ENCODE results near the gene TSPAN18. TPM values are rescaled to one million over a fixed set of nuclear protein-coding genes. Genes with fewer than 3 reads are reported as not detected.
A peak's percentile ranks its signal among the peaks of the same experiment; 100 is the strongest.

Gene TSPAN18
- total and polyA plus RNA-seq, 2 donors, result 32.2 to 36.9 TPM

DNA sequence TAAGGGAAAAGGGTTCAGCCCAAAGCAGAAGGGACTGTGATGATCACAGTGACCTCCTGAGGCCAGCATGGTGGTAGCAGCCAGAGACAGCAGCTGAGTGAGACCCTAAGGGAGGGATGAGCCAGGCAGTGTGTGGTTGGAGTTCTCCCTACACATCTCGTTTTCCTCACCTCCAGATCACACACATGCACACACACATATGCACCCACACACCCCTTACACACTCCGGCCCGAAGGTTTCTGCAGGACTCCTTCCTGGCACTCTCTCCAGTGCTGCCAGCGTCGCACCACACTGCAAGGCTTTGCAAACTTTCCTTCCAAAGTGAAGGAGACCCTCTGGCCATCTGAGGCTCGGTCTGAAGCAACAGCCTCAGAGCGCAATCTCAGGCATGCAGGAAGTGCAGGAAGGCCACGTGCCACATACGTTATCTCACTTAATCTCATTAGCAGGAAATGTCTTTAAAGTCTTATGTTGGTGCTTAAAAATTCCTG lies 250.8 kb downstream of the TSPAN18 start:
- H3K27ac ChIP-seq (ENCODE audit: low read depth), result no peak overlapping the region
- no peaks in the 10 kb centered on the region for H3K36me3 ChIP-seq (ENCODE audit: insufficient read depth)
- DNase-seq (ENCODE audit: extremely low spot score), result no peak
- WGBS, result 35% methylated on average over 9 of the region's 9 CpGs
- H3K4me1 ChIP-seq (ENCODE audit: insufficient read depth), result no peaks in the 10 kb centered on the region
- no peak overlapping the region for H3K4me3 ChIP-seq (ENCODE audit: low read depth, low read length)

DNA sequence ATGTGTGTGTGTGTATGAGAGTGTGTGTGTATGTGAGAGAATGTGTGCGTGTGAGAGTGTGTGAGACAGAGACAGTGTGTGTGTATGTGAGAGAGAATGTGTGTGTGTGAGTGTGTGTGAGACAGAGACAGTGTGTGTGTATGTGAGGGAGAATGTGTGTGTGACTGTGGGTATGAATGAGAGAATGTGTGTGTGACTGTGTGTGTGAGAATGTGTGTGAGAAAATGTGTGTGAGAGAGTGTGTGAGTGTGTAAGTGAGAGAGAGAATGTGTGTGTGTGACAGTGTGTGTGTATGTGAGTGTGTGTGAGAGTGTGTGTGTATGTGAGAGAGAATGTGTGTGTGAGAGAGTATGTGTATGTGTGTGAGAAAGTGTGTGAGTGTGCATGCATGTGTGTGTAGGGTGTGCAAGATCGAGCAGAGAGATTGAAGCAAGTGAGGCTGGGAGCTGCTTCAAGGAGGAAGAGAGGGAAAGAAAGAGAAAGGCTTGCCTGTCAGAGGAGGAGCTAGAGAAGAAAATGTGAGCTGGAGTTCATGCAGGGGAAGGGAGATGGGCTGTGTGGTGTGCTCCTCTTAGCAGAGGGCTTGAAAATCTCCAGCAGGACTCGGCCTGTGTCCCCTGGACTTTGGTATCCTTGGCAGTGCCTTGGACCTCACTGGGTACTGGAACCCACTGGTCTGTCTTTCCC lies 251.7 kb downstream of the TSPAN18 start:
- WGBS, result 52% methylated on average over 3 of the region's 3 CpGs
- Histone ChIP-seq H3K27ac (ENCODE audit: low read depth) (peak overlapping the region; percentile 75), H3K36me3 (ENCODE audit: insufficient read depth) (no peaks in the 10 kb centered on the region), H3K4me1 (ENCODE audit: insufficient read depth) (no peaks in the 10 kb centered on the region), H3K4me3 (ENCODE audit: low read depth, low read length) (no peak overlapping the region)
- DNase-seq (ENCODE audit: extremely low spot score), result peak; percentile 25

DNA sequence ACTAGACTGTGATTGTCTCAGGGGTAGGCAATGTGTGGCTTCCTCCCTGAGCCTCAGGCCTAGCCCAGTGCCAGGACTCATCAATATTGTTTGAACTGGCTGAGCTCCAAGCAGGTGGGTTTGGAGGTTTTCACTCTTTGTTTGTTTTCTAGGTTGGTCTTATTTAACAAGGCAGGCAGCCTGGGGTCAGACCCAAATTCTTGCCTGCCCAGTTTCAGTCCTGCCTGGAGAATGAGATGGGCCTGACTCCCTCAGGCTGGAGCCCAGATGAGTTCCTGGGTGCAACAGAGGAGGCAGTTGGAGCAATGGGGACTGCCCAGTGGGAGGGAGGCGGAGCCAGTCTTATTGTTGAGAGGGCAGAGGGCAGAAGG lies 252.2 kb downstream of the TSPAN18 start:
- Histone ChIP-seq H3K4me1 (ENCODE audit: insufficient read depth) (no peaks in the 10 kb centered on the region), H3K4me3 (ENCODE audit: low read depth, low read length) (no peak overlapping the region), H3K27ac (ENCODE audit: low read depth) (peak overlapping the region; percentile 48), H3K36me3 (ENCODE audit: insufficient read depth) (no peaks in the 10 kb centered on the region)
- WGBS, result 88% methylated on average over 1 of the region's 1 CpG
- peak; percentile 87 for DNase-seq (ENCODE audit: extremely low spot score)

DNA sequence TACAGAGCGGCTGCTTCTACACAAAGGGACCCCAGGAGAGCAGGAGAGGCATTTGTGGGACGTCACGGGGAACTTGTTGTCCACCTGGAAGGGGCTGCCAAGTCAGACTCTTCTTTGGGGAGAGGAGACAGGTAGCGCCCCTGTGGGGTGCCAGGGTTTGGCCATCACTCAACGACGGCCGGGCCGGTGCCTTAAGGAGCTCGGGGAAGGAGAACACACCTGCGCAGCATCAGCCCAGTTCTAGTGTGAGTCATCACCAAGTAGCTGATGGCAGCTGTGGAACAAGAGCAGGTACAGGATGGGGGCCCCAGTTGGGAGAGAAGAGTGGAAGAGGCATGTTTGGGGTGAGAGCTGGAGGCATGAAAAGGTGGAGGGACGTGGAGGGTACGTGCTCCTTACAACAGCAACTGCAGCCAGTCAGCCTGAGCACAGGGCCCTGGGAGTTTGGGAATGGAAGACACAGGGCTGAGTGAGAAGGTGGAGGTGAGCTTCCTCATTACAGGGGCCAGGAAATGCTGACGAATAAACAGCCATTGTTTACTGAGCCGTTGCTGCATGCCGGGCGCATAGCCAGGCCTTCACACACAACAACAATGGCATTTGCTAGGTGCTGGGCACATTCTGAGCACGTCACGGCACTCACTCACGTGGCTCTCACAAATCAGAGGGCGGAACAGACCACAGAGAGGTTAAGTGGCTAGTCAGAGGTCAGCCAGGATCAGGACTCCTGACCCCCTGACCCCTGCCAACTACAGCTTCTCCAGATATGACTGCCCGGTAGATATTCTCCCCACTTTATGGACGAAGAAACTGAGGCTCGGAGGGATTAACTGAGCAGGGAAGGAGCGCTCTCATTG lies 253.0 kb downstream of the TSPAN18 start:
- H3K27ac ChIP-seq (ENCODE audit: low read depth), result peak overlapping the region; percentile 48
- H3K36me3 ChIP-seq (ENCODE audit: insufficient read depth), result no peaks in the 10 kb centered on the region
- peak; percentile 62 for DNase-seq (ENCODE audit: extremely low spot score)
- no peaks in the 10 kb centered on the region for H3K4me1 ChIP-seq (ENCODE audit: insufficient read depth)
- WGBS, result 76% methylated on average over 24 of the region's 24 CpGs
- no peak overlapping the region for H3K4me3 ChIP-seq (ENCODE audit: low read depth, low read length)

DNA sequence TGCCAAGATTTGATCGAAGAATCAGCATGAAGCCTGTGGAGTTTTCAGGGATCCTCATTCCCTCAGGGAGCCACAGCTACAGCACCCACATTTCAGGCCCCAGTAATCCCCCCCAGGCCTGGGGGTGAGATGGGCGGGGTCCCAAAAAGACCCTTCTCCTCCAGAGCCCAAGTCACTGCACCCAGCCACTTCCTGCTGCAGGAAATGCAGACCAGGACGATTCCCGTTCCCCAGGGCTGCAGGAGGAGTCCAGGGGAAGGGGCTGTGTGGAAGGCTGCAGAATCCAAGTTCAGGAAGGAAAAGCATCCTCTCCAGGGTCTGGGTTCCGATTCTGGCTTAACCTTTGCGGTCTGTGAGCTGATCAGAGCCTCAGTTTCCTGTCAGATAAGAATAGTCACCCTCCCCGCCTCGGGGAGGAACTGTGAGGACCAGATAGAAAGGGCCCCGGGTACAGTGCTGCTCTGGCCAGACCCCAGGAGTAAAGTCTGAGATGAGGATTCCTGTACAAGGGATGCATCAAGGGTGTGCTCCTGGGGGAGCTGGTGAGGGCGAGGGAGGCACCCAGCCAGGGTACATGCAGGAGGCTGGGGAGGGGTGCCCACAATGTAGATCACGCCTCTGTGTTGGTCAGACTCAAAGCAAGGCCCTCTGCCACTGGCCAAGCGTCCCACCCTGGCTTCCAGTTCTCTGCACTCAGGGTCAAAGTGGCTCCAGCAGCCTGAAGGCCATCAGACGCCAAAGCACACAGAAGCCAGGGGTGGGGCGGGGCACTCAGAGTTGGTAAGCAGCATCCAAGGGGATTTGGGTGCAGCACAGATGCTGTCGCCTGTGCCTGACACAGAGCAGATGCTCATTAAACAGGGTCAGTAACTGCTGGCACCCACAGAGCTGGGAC lies 254.0 kb downstream of the TSPAN18 start:
- H3K4me3 ChIP-seq (ENCODE audit: low read depth, low read length), result no peak overlapping the region
- no peak overlapping the region for H3K27ac ChIP-seq (ENCODE audit: low read depth)
- no peaks in the 10 kb centered on the region for H3K4me1 ChIP-seq (ENCODE audit: insufficient read depth)
- DNase-seq (ENCODE audit: extremely low spot score), result no peak
- WGBS, result 79% methylated on average over 15 of the region's 15 CpGs
- H3K36me3 ChIP-seq (ENCODE audit: insufficient read depth), result no peaks in the 10 kb centered on the region

Other genes with a start within 250 kb of the TSPAN18 start
- gene CD82, start 161.3 kb upstream of the TSPAN18 start, total RNA-seq, result 13.1 TPM
- 37.4 TPM for gene CD82, start 161.3 kb upstream of the TSPAN18 start, polyA plus RNA-seq
- gene TP53I11, start 223.9 kb downstream of the TSPAN18 start, total RNA-seq, result 10.7 TPM
- 35.8 TPM for gene TP53I11, start 223.9 kb downstream of the TSPAN18 start, polyA plus RNA-seq